HAP-1 (cell line): Measurements from ENCODE around the gene JSRP1.

Source experiments
- DNase-seq, 2 experiments: peaks; one replicate each; pipeline ENCODE4 v3.0.0-alpha.2; 2016 to 2020; ENCODE audit warnings: low spot score in 2 of 2
- H3K27me3 ChIP-seq: fragments of 250-450 bp; sonication (Bioruptor Pico); 2 replicates; pipeline ENCODE4 v1.5.1; 2020; ENCODE audit warnings: low read depth, mild to moderate bottlenecking, moderate library complexity
- H3K36me3 ChIP-seq: fragments of 250-450 bp; sonication (Bioruptor Pico); replicated peaks from 2 replicates; pipeline ENCODE4 v1.5.1; 2020; ENCODE audit warnings: mild to moderate bottlenecking
- H3K4me1 ChIP-seq: fragments of 250-450 bp; sonication (Bioruptor Pico); 2 replicates; pipeline ENCODE4 v1.5.1; 2020; ENCODE audit warnings: mild to moderate bottlenecking
- H3K4me3 ChIP-seq: fragments of 250-450 bp; sonication (Bioruptor Pico); 2 replicates; pipeline ENCODE4 v1.5.1; 2020; ENCODE audit warnings: mild to moderate bottlenecking, moderate library complexity
- H3K9me3 ChIP-seq: fragments of 250-450 bp; sonication (Bioruptor Pico); 2 replicates; pipeline ENCODE4 v1.5.1; 2020; ENCODE audit warnings: mild to moderate bottlenecking, moderate library complexity
- in situ Hi-C: fragments of 300-500 bp; cut with MboI; formaldehyde crosslinking; loops from 3 replicates; pipeline ENCODE4 v1.14.3; 2020; ENCODE audit warnings: low sequenced_read_pairs, inconsistent platforms, mixed read lengths

JSRP1 gene

DNA sequence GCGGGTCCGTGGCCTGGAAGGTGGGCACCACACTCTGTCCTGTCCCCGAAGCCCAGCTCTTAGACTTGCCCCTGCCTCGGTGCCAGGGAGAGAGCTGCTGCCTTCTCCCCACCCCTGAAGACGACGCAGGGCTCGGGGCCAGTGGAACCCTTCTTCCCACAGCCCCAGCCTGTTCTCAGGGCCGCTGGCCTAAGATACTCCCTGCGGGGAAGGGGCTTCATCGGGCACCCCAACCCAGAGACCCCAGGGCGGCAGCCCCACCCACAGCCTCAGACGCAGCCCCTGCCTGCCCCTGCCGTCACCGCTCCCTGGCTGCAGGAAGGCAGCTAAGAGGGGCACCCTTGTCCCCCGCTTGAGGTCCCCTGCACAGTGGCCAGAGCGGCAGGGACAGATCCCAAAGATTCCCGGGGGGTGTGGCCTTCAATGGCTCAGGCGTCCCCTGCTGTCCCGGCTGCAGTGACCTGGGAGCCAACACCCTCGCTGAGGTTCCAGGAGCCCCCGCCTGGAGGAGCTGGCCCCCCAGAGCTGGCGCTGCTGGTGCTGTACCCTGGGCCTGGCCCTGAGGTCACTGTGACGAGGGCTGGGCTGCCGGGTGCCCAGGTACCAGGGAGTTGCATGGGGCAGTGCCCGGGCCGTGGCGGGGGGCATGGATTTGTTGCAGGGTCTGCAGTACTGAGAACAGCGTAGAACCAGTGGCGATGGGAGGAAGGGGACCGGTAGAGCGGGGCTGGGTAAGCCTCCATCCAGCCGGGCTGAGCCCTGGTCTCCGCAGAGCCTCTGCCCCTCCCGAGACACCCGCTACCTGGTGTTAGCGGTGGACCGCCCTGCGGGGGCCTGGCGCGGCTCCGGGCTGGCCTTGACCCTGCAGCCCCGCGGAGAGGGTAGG, 6.1 kb downstream of the JSRP1 start:
- in situ Hi-C loops: no loop called here
- peaks cover 34% of the 10 kb centered on the region for H3K36me3 ChIP-seq

DNA sequence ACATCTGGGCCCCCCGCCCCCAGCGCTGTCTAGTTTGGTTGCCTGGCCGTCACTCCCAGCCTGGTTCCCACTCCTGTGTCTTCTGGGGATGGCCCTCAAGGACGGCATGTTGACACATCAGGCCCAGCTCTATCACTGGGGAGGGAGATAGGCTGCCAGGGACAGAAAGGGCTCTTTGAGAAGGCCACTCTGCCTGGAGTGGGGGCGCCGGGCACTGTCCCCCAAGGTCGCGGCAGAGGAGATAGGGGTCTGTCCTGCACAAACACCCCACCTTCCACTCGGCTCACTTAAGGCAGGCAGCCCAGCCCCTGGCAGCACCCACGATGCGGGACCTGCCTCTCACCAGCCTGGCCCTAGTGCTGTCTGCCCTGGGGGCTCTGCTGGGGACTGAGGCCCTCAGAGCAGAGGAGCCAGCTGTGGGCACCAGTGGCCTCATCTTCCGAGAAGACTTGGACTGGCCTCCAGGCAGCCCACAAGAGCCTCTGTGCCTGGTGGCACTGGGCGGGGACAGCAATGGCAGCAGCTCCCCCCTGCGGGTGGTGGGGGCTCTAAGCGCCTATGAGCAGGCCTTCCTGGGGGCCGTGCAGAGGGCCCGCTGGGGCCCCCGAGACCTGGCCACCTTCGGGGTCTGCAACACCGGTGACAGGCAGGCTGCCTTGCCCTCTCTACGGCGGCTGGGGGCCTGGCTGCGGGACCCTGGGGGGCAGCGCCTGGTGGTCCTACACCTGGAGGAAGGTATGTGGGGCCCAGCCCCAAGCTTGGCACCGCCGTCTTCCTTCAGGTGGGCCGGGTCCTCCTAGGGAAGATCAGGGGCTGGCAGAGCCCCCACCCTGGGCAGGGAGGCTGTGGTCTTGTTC, 7.0 kb downstream of the JSRP1 start, which contains the start of gene AMH:
AMH (plus strand) TSS at position 314 of the 857 bp plus-strand sequence; CDS start at position 324, 10 bp downstream.
- H3K27me3 ChIP-seq: no peaks in the 10 kb centered on the region
- no peaks in the 10 kb centered on the region for H3K9me3 ChIP-seq
- in situ Hi-C loops: no loop called here
- no peak within 1 kb of the TSS for H3K4me3 ChIP-seq
- H3K4me1 ChIP-seq: no peaks in the 10 kb centered on the region
- DNase-seq: no peak
- H3K36me3 ChIP-seq: peaks cover 43% of the 10 kb centered on the region

More for the DNA sequence above, 6.1 kb downstream of the JSRP1 start:
- H3K4me3 ChIP-seq: no peak overlapping the region
- DNase-seq: no peak
- H3K4me1 ChIP-seq: no peaks in the 10 kb centered on the region
- no peaks in the 10 kb centered on the region for H3K9me3 ChIP-seq
- no peaks in the 10 kb centered on the region for H3K27me3 ChIP-seq

DNA sequence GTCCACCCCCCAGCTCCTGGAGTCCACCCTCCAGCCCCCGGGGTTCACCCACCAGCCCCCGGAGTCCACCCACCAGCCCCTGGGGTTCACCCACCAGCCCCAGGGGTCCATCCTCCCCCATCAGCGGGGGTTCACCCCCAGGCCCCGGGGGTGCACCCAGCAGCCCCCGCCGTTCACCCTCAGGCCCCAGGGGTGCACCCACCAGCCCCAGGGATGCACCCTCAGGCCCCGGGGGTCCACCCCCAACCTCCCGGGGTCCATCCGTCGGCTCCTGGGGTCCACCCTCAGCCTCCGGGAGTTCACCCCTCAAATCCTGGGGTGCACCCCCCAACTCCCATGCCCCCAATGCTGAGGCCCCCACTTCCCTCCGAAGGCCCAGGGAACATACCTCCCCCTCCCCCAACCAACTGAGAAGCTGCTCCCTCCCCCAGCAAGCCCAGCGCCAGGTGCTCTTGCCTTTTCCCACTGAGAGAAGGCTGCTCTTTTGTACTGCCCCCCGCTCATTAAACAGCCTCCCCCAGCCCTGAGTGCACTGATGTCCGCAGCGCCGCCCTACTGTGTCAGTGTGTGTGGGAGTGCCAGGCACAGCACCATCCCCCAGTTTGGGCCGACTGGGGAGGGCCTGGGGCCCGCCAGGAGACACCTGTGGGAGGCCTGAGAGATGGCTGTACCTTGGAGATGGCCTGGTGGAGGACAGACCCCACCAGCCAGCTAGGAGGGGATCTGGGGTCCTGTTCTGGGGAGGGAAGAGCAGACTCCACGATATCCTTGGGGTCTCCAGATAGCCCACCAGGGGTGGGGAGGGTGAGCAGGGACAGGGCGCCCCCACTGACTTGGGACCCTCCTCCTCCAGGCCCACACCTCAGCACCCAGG, 7.8 kb downstream of the JSRP1 start:
- Histone ChIP-seq H3K4me3 (no peak overlapping the region), H3K4me1 (no peaks in the 10 kb centered on the region), H3K36me3 (peaks cover 52% of the 10 kb centered on the region), H3K9me3 (no peaks in the 10 kb centered on the region), H3K27me3 (no peaks in the 10 kb centered on the region)
- in situ Hi-C loops: no loop called here
- no peak for DNase-seq

DNA sequence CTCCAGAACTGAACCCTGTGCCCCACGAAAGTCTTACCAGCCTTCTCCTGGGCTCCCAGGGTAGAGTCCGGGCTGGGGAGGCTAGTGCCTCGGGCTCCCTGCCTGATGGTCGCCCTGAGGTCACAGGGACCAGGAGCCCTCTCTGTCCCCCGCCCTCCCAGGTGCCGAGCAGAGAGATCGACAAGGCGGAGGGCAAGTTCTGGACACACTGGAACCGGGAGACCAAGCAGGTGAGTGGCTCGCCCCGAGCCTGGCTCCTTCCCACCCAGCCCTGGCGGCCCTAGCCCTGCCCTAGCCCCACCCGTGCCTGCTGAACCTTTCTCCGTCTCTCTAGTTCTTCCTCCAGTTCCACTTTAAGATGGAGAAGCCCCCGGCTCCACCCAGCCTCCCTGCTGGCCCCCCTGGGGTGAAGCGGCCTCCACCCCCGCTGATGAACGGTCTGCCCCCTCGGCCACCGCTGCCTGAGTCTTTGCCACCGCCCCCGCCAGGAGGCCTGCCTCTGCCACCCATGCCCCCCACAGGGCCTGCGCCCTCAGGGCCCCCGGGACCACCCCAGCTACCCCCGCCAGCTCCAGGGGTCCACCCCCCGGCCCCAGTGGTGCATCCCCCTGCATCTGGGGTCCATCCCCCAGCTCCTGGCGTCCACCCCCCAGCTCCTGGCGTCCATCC, 8.7 kb downstream of the JSRP1 start:
- DNase-seq: no peak
- Histone ChIP-seq H3K9me3 (no peaks in the 10 kb centered on the region), H3K4me1 (no peaks in the 10 kb centered on the region), H3K27me3 (no peaks in the 10 kb centered on the region), H3K36me3 (peaks cover 60% of the 10 kb centered on the region), H3K4me3 (no peak overlapping the region)
- in situ Hi-C loops: no loop called here

DNA sequence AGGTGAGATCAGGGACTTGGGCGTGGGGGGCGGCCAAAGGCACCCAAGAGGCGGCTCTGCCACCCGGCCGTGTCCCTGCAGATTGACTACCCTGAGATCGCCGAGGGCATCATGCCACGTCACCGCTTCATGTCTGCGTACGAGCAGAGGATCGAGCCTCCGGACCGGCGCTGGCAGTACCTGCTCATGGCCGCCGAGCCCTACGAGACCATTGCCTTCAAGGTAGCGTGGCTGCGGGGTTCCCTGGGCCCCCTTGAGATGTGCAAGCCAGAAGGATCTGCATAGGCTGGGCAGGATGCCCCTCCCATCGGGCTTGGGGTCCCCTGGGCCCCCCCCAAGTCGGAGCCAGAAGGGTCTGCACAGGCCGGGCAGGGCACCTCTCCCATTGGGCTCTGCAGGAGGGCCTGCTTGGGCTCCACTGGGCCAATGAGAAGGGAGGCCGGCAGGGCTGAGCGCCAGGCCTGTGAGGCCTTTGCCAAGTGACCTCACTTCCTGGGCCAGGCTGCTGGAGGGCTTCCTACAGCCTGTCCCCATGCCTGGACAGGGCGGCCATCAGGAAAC, 9.3 kb downstream of the JSRP1 start:
- Histone ChIP-seq H3K4me3 (no peak overlapping the region), H3K27me3 (no peaks in the 10 kb centered on the region), H3K9me3 (no peaks in the 10 kb centered on the region), H3K36me3 (peaks cover 63% of the 10 kb centered on the region), H3K4me1 (no peaks in the 10 kb centered on the region)
- in situ Hi-C loops: no loop called here
- no peak for DNase-seq

DNA sequence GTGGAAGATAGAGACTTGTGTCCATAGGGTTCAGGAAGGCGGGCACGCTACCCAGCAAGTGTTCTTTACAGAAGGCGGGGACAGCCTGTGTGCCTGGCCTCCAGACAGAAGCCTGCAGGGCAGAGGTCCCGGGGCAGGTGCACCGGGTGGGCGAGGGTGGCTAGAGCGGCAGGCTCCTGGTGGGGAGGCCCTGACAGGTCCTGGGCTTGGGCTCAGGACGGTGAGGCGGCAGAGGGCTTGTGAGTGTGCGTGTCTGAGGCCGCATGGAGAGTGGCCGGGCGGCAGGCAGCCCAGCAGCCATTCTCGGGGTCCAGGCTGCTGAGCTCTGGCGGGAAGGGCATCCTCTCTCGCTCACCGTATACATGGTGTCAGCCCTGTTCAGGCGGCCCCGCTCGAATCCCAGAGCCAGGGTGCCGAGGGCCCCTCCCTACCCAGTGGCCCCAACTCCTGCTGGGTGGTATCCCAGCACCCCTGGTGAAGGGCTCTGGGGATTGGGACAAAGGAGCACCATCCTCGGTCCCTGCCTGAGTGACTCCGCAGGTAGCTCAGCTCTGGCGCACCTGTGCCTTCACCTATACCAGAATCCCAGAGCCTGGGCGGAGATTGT, 10.1 kb downstream of the JSRP1 start:
- Histone ChIP-seq H3K36me3 (peaks cover 69% of the 10 kb centered on the region), H3K4me3 (no peak overlapping the region), H3K27me3 (no peaks in the 10 kb centered on the region), H3K4me1 (no peaks in the 10 kb centered on the region), H3K9me3 (no peaks in the 10 kb centered on the region)
- in situ Hi-C loops: no loop called here
- DNase-seq: no peak

DNA sequence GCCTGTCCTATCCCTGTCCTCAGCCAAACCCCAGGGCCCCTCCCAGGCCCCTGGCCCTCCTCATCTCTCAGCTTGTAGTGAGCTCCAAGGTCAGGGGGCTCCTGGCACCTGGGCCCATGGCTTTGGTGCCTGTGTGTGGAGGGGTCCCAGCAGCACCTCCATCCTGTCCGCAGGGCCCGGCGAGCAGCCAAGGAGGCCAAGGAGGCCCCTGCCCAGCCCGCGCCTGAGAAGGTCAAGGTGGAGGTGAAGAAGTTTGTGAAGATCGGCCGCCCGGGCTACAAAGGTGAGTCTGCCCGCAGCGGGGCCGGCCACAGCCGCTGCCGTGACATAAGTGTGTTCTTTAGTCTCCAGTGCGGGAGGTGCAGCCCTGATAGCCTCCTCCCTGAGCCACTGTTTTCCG, 10.9 kb downstream of the JSRP1 start:
- DNase-seq: no peak
- Histone ChIP-seq H3K4me1 (peaks cover 5% of the 10 kb centered on the region), H3K27me3 (no peaks in the 10 kb centered on the region), H3K9me3 (no peaks in the 10 kb centered on the region), H3K36me3 (peaks cover 77% of the 10 kb centered on the region), H3K4me3 (no peak overlapping the region)
- in situ Hi-C loops: no loop called here

DNA sequence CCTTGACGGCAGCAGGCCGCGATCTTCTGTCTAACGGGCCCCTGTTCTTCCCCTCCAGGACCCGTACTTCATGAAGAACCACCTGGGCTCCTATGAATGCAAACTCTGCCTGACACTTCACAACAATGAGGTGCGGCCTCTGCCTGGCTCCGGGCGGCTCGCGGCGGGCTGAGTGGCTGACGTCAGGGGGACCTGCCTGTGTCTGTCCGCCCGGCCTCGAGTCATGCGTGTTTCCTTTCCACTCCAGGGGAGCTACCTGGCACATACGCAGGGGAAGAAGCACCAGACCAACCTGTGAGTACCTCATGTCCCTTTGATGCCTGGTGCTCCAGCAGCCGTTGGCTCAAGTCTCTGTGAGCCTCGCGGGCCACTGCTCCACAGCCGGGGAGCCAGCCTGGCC, 11.7 kb downstream of the JSRP1 start:
- no peaks in the 10 kb centered on the region for H3K27me3 ChIP-seq

DNA sequence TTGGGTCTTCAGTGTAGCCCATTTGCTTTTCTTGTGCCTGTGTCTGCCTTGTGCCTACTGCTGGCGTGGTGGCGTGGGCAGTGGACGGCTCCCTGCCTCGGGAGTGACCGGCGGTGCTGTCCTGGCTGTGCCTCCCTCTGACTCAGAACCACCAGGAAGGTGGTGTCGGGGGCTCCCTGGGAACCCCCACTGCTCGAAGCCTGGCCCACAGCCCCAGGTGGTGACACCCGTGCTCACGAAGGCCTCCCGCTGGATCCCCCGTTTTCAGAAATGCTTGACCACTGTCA, 12.1 kb downstream of the JSRP1 start:
- H3K4me3 ChIP-seq: no peak overlapping the region
- peaks cover 6% of the 10 kb centered on the region for H3K4me1 ChIP-seq
- peaks cover 82% of the 10 kb centered on the region for H3K36me3 ChIP-seq
- no peak for DNase-seq
- no peaks in the 10 kb centered on the region for H3K9me3 ChIP-seq
- in situ Hi-C loops: no loop called here
- H3K27me3 ChIP-seq: no peaks in the 10 kb centered on the region

More for the DNA sequence above, 11.7 kb downstream of the JSRP1 start:
- in situ Hi-C loops: no loop called here
- H3K4me1 ChIP-seq: peaks cover 6% of the 10 kb centered on the region
- peaks cover 82% of the 10 kb centered on the region for H3K36me3 ChIP-seq
- no peaks in the 10 kb centered on the region for H3K9me3 ChIP-seq
- DNase-seq: no peak
- H3K4me3 ChIP-seq: no peak overlapping the region

DNA sequence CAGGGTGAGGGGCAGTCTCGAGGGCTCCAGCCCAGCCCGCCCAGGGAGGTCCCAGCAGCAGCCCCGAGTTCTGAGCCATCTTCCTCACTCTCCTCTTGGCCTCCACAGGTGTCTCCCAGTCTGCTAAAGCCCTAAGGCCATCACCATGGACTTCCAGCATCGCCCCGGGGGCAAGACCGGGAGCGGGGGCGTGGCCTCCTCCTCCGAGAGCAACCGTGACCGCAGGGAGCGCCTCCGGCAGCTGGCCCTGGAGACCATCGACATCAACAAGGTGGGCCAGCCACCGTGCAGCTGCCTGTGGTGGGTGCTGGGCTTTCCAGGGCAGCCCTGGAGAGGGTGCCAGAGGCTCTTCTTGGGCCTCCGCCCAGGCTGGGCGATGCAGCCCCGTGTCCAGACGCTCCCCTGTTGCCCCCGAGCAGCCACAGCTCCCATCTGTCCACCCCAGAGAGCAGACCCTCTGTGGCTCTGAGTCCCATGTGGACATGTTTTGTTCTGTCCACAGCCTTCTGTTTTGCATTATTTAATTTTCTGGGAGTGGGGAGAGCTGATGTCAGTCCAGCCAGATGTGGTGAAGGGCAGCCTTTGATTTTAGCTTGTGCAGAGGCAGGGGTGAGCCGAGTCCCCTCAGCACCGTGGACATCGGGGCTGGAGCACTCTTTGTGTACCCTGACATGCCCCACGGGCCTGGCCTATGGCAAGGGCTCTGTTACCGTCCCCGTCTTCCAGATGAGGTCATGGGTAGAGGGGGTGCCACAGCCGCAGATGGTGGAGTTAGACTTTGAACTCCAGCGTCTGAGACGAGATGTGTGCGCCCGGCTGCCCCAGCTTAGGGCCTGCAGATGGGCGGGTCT, 12.7 kb downstream of the JSRP1 start:
- Histone ChIP-seq H3K4me1 (peaks cover 6% of the 10 kb centered on the region), H3K36me3 (peaks cover 80% of the 10 kb centered on the region), H3K4me3 (no peak overlapping the region), H3K9me3 (no peaks in the 10 kb centered on the region), H3K27me3 (no peaks in the 10 kb centered on the region)
- in situ Hi-C loops: no loop called here
- no peak for DNase-seq

DNA sequence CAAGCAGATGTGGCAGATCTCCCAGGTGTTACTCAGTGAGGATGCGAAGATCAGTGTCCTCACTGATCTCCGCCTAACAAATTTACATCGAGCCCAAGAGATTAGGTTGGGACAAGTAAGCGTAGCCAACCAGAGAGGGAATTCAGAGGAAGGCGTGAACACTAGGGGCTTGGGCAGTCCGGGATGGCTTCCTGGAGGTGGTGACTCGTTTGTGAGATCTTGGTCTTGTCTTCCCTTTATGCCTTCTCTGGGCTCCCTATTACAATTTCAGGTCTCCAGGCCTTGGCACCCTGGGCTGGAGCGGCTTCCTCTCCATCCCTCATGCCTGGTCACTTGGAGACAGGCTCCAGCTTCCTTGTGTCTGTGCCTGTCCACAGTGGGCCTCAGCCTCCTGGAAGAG, 13.4 kb downstream of the JSRP1 start:
- no peaks in the 10 kb centered on the region for H3K9me3 ChIP-seq
- H3K36me3 ChIP-seq: peaks cover 86% of the 10 kb centered on the region
- no peak for DNase-seq
- in situ Hi-C loops: no loop called here
- H3K4me1 ChIP-seq: peaks cover 7% of the 10 kb centered on the region
- no peaks in the 10 kb centered on the region for H3K27me3 ChIP-seq
- no peak overlapping the region for H3K4me3 ChIP-seq

DNA sequence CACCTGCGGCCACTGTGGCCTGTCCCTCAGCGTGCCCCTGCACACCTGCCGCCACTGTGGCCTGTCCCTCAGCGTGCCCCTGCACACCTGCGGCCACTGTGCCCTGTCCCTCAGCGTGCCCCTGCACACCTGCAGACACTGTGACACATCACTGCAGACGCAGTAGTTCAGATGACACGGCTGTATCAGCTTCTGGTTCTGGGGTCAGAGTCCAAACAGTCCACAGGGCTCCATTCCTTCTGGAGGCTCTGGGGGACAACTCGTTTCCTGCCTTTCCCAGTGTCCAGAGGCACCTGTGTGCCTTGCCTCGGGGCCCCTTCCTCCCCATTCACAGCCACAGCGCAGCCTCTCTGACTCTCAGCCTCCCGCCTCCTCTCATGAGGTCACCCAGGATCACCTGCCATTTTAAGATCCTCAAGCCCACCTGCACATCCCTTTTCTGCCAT, 14.1 kb downstream of the JSRP1 start:
- in situ Hi-C loops: no loop called here
- Histone ChIP-seq H3K4me1 (peaks cover 11% of the 10 kb centered on the region), H3K36me3 (peaks cover 85% of the 10 kb centered on the region), H3K27me3 (no peaks in the 10 kb centered on the region), H3K9me3 (no peaks in the 10 kb centered on the region), H3K4me3 (no peak overlapping the region)
- DNase-seq: no peak
